ENCODE measurements around the gene SCOC. TPM values are rescaled to one million over a fixed set of nuclear protein-coding genes. Genes with fewer than 3 reads are reported as not detected.

SCOC gene
- total and polyA plus RNA-seq, 9 of the 15 experiments (the other 6 are each of a cell fraction or from before 2014, with no cell fraction given) = 16.8 to 110 (median 46.7) TPM

GRCh38 chr4:140427106-140427918 is 53.9 kb downstream of the SCOC start, which contains the start of gene CLGN (continued):
- TF ChIP-seq HOMEZ (CRISPR knock-in tag; IDR thresholded peaks at IDR 0.05) (no peak), BACH1 (tag; IDR thresholded peaks at IDR 0.05) (no peak), HMBOX1 (IDR thresholded peaks at IDR 0.05) (no peak), PBX2 (CRISPR knock-in tag; IDR thresholded peaks at IDR 0.05; ENCODE audit: low read depth) (no peak), PBX2 (tag; conservative IDR thresholded peaks at IDR 0.05; ENCODE audit: low read depth) (no peak), SIN3A (IDR thresholded peaks at IDR 0.05; ENCODE audit: borderline replicate concordance in 2 of 2, control insufficient read depth in 1 of 2, low read depth in 2 of 2, low read length in 2 of 2) (no peak), UBTF (IDR thresholded peaks at IDR 0.05; ENCODE audit: borderline replicate concordance in 1 of 2, low read depth in 2 of 2, low read length in 2 of 2) (peak in 1 of 2 experiments; percentile 63; a peak in 1 of 4 replicates), ZBTB49 (CRISPR knock-in tag; IDR thresholded peaks at IDR 0.05; ENCODE audit: borderline replicate concordance) (no peak), ATF7 (IDR thresholded peaks at IDR 0.05) (no peak; the same call in 1 of the 2 replicates), DPF2 (IDR thresholded peaks at IDR 0.05) (no peak), ZFP36 (IDR thresholded peaks at IDR 0.05; ENCODE audit: low read depth, low read length, partially characterized antibody) (no peak), ATF6 (CRISPR knock-in tag; IDR thresholded peaks at IDR 0.05) (no peak), ETV5 (CRISPR knock-in tag; IDR thresholded peaks at IDR 0.05; ENCODE audit: low read depth) (peak; percentile 24; the same call in 1 of the 2 replicates), ZSCAN29 (IDR thresholded peaks at IDR 0.05) (no peak)
